HEK293 (cell line): ENCODE measurements around the gene NDUFS7.
A peak's percentile ranks its signal among the peaks of the same experiment; 100 is the strongest.

Source experiments
- GLI2 ChIP-seq: fragments of 450-650 bp; formaldehyde crosslinking; IDR thresholded peaks from 2 replicates; pipeline ENCODE4; 2017; ENCODE audit warnings: missing biosample characterization, missing genetic modification characterization, low read depth, borderline replicate concordance
- GLI4 ChIP-seq: fragments of 450-650 bp; formaldehyde crosslinking; IDR thresholded peaks from 2 replicates; pipeline ENCODE4 v1.5.1; 2016; ENCODE audit warnings: missing biosample characterization, missing genetic modification characterization
- HOXA7 ChIP-seq: sonication (generic); formaldehyde crosslinking; IDR thresholded peaks from 2 replicates; pipeline ENCODE4 v1.8.1; 2022; ENCODE audit warnings: missing genetic modification reagents, borderline replicate concordance
- KLF1 ChIP-seq: fragments of 450-650 bp; formaldehyde crosslinking; IDR thresholded peaks from 2 replicates; pipeline ENCODE4 v1.5.1; 2016; ENCODE audit warnings: missing biosample characterization, missing genetic modification characterization
- KLF7 ChIP-seq: fragments of 450-650 bp; formaldehyde crosslinking; IDR thresholded peaks from 2 replicates; pipeline ENCODE4 v1.5.1; 2016; ENCODE audit warnings: missing biosample characterization, missing genetic modification characterization, borderline replicate concordance
- OSR2 ChIP-seq: fragments of 450-650 bp; formaldehyde crosslinking; IDR thresholded peaks from 2 replicates; pipeline ENCODE4 v1.5.1; 2016; ENCODE audit warnings: missing biosample characterization, missing genetic modification characterization
- PATZ1 ChIP-seq: fragments of 450-650 bp; formaldehyde crosslinking; IDR thresholded peaks from 2 replicates; pipeline ENCODE4 v1.5.1; 2016; ENCODE audit warnings: missing biosample characterization, missing genetic modification characterization
- PRDM6 ChIP-seq: fragments of 450-650 bp; formaldehyde crosslinking; IDR thresholded peaks from 2 replicates; pipeline ENCODE4 v1.5.1; 2017; ENCODE audit warnings: missing biosample characterization, missing genetic modification characterization
- REPIN1 ChIP-seq: fragments of 450-650 bp; formaldehyde crosslinking; IDR thresholded peaks from 2 replicates; pipeline ENCODE4 v1.5.1; 2017; ENCODE audit warnings: missing biosample characterization, missing genetic modification characterization, low read depth
- SCRT1 ChIP-seq: fragments of 450-650 bp; formaldehyde crosslinking; IDR thresholded peaks from 2 replicates; pipeline ENCODE4 v1.5.1; 2016; ENCODE audit warnings: missing biosample characterization, missing genetic modification characterization, borderline replicate concordance
- ZBTB17 ChIP-seq: fragments of 450-650 bp; formaldehyde crosslinking; IDR thresholded peaks from 2 replicates; pipeline ENCODE4 v1.5.1; 2016; ENCODE audit warnings: missing biosample characterization, missing genetic modification characterization
- ZFHX2 ChIP-seq: fragments of 450-650 bp; formaldehyde crosslinking; conservative IDR thresholded peaks from 2 replicates; pipeline ENCODE4 v1.5.1; 2016; ENCODE audit warnings: missing biosample characterization, missing genetic modification characterization
- ZFP3 ChIP-seq: fragments of 450-650 bp; formaldehyde crosslinking; IDR thresholded peaks from 2 replicates; pipeline ENCODE4 v1.5.1; 2016; ENCODE audit warnings: low read depth, missing biosample characterization, missing genetic modification characterization
- ZNF133 ChIP-seq: fragments of 450-650 bp; formaldehyde crosslinking; IDR thresholded peaks from 2 replicates; pipeline ENCODE4 v1.5.1; 2016; ENCODE audit warnings: missing biosample characterization, missing genetic modification characterization
- ZNF140 ChIP-seq: fragments of 450-650 bp; formaldehyde crosslinking; IDR thresholded peaks from 2 replicates; pipeline ENCODE4 v1.5.1; 2016; ENCODE audit warnings: missing biosample characterization, missing genetic modification characterization
- ZNF184 ChIP-seq: fragments of 450-650 bp; IDR thresholded peaks from 2 replicates; pipeline ENCODE4 v1.5.1; 2018; ENCODE audit warnings: missing biosample characterization, mild to moderate bottlenecking, missing genetic modification characterization
- ZNF19 ChIP-seq: fragments of 450-650 bp; formaldehyde crosslinking; IDR thresholded peaks from 2 replicates; pipeline ENCODE4; 2016; ENCODE audit warnings: missing biosample characterization, missing genetic modification characterization, low read depth
- ZNF2 ChIP-seq: fragments of 450-650 bp; formaldehyde crosslinking; IDR thresholded peaks from 2 replicates; pipeline ENCODE4 v1.5.1; 2016; ENCODE audit warnings: missing biosample characterization, missing genetic modification characterization
- ZNF510 ChIP-seq: fragments of 450-650 bp; formaldehyde crosslinking; IDR thresholded peaks from 2 replicates; pipeline ENCODE4 v1.5.1; 2018; ENCODE audit warnings: mild to moderate bottlenecking, missing genetic modification characterization, missing biosample characterization; ENCODE audit not compliant: insufficient replicate concordance
- ZNF514 ChIP-seq: fragments of 450-650 bp; formaldehyde crosslinking; IDR thresholded peaks from 2 replicates; pipeline ENCODE4 v1.5.1; 2016; ENCODE audit warnings: missing biosample characterization, missing genetic modification characterization
- ZNF548 ChIP-seq: fragments of 450-650 bp; formaldehyde crosslinking; IDR thresholded peaks from 2 replicates; pipeline ENCODE4 v1.5.1; 2016; ENCODE audit warnings: missing biosample characterization, missing genetic modification characterization
- ZNF580 ChIP-seq: fragments of 450-650 bp; formaldehyde crosslinking; IDR thresholded peaks from 2 replicates; pipeline ENCODE4 v1.5.1; 2016; ENCODE audit warnings: missing biosample characterization, missing genetic modification characterization
- ZNF621 ChIP-seq: fragments of 450-650 bp; formaldehyde crosslinking; IDR thresholded peaks from 2 replicates; pipeline ENCODE4 v1.5.1; 2017; ENCODE audit warnings: missing biosample characterization, missing genetic modification characterization
- ZNF629 ChIP-seq: fragments of 450-650 bp; formaldehyde crosslinking; IDR thresholded peaks from 2 replicates; pipeline ENCODE4 v1.5.1; 2017; ENCODE audit warnings: missing biosample characterization, missing genetic modification characterization
- ZNF658 ChIP-seq: fragments of 450-650 bp; formaldehyde crosslinking; IDR thresholded peaks from 2 replicates; pipeline ENCODE4; 2016; ENCODE audit warnings: missing biosample characterization, missing genetic modification characterization
- ZNF670 ChIP-seq: fragments of 450-650 bp; formaldehyde crosslinking; IDR thresholded peaks from 2 replicates; pipeline ENCODE4 v1.5.1; 2016; ENCODE audit warnings: missing biosample characterization, missing genetic modification characterization, low read depth
- ZNF76 ChIP-seq: fragments of 450-650 bp; formaldehyde crosslinking; IDR thresholded peaks from 2 replicates; pipeline ENCODE4; 2016; ENCODE audit warnings: low read depth, missing biosample characterization, missing genetic modification characterization, borderline replicate concordance
- ZNF792 ChIP-seq: fragments of 450-650 bp; formaldehyde crosslinking; IDR thresholded peaks from 2 replicates; pipeline ENCODE4 v1.5.1; 2016; ENCODE audit warnings: missing biosample characterization, missing genetic modification characterization
- ZNF843 ChIP-seq: fragments of 450-650 bp; formaldehyde crosslinking; IDR thresholded peaks from 2 replicates; pipeline ENCODE4 v1.5.1; 2016; ENCODE audit warnings: missing biosample characterization, missing genetic modification characterization
- ZSCAN16 ChIP-seq: fragments of 450-650 bp; formaldehyde crosslinking; IDR thresholded peaks from 2 replicates; pipeline ENCODE4 v1.5.1; 2016; ENCODE audit warnings: missing biosample characterization, missing genetic modification characterization
- ZSCAN18 ChIP-seq: fragments of 450-650 bp; formaldehyde crosslinking; IDR thresholded peaks from 2 replicates; pipeline ENCODE4 v1.5.1; 2016; ENCODE audit warnings: missing biosample characterization, missing genetic modification characterization
- ZSCAN4 ChIP-seq: fragments of 450-650 bp; formaldehyde crosslinking; IDR thresholded peaks from 2 replicates; pipeline ENCODE4 v1.5.1; 2017; ENCODE audit warnings: missing biosample characterization, missing genetic modification characterization

The NDUFS7 gene

GRCh38 chr19:1383312-1384084 is at the start of gene NDUFS7 (continued):
- TF ChIP-seq ZNF140 (no peak), OSR2 (peak; percentile 65), ZNF510 (tag by site-specific recombination) (peak; percentile 70), ZNF184 (peak; percentile 92), ZNF621 (tag by site-specific recombination) (no peak), ZNF658 (tag by site-specific recombination) (no peak), ZNF133 (tag by site-specific recombination) (peak; percentile 15; the same call in 1 of the 2 replicates), ZNF580 (tag by site-specific recombination) (peak; percentile 99), ZSCAN16 (tag by site-specific recombination) (peak; percentile 65), ZNF514 (tag by site-specific recombination) (0 out of 2 replicates have a peak, but pooled peaks have one; percentile 66), ZBTB17 (peak; percentile 97), ZNF19 (peak; percentile 62; the same call in 1 of the 2 replicates), ZFP3 (tag by site-specific recombination) (no peak), ZSCAN4 (tag by site-specific recombination) (peak; percentile 86), ZSCAN18 (tag by site-specific recombination) (peak; percentile 99), HOXA7 (CRISPR knock-in tag) (no peak), ZNF792 (tag by site-specific recombination) (peak; percentile 86; the same call in 1 of the 2 replicates), ZNF843 (peak; percentile 95), KLF1 (tag by site-specific recombination) (peak; percentile 70), ZFHX2 (tag by site-specific recombination) (peak; percentile 75), PRDM6 (tag by site-specific recombination) (peak; percentile 75), GLI4 (peak; percentile 99), REPIN1 (tag by site-specific recombination) (peak; percentile 99), GLI2 (peak; percentile 69; the same call in 1 of the 2 replicates), ZNF2 (tag by site-specific recombination) (peak; percentile 99), KLF7 (peak; percentile 97), SCRT1 (peak; percentile 55; the same call in 1 of the 2 replicates), ZNF548 (tag by site-specific recombination) (no peak; the same call in 1 of the 2 replicates), ZNF76 (tag by site-specific recombination) (peak; percentile 94), ZNF670 (tag by site-specific recombination) (no peak), PATZ1 (tag by site-specific recombination) (peak; percentile 97), ZNF629 (tag by site-specific recombination) (peak; percentile 96)
